ES-I3 (cell line): Measurements from ENCODE around the gene TRAPPC6A.

ENCODE experiments used
- H3K36me3 ChIP-seq: 2 replicates; pipeline ENCODE4 v1.6.1; 2013; ENCODE audit warnings: mild to moderate bottlenecking, low read length, control low read depth, moderate library complexity; ENCODE audit not compliant: insufficient read depth
- H3K4me1 ChIP-seq: 2 replicates; pipeline ENCODE4 v1.6.1; 2013; ENCODE audit warnings: mild to moderate bottlenecking, control low read depth, low read length; ENCODE audit not compliant: insufficient read depth
- H3K9ac ChIP-seq: 2 replicates; pipeline ENCODE4 v1.6.1; 2013; ENCODE audit warnings: low read depth, mild to moderate bottlenecking, low read length, moderate library complexity
- H3K9me3 ChIP-seq: 2 replicates; pipeline ENCODE4 v1.6.1; 2013; ENCODE audit warnings: mild to moderate bottlenecking, low read length, moderate library complexity; ENCODE audit not compliant: control insufficient read depth, insufficient read depth

The TRAPPC6A gene

DNA sequence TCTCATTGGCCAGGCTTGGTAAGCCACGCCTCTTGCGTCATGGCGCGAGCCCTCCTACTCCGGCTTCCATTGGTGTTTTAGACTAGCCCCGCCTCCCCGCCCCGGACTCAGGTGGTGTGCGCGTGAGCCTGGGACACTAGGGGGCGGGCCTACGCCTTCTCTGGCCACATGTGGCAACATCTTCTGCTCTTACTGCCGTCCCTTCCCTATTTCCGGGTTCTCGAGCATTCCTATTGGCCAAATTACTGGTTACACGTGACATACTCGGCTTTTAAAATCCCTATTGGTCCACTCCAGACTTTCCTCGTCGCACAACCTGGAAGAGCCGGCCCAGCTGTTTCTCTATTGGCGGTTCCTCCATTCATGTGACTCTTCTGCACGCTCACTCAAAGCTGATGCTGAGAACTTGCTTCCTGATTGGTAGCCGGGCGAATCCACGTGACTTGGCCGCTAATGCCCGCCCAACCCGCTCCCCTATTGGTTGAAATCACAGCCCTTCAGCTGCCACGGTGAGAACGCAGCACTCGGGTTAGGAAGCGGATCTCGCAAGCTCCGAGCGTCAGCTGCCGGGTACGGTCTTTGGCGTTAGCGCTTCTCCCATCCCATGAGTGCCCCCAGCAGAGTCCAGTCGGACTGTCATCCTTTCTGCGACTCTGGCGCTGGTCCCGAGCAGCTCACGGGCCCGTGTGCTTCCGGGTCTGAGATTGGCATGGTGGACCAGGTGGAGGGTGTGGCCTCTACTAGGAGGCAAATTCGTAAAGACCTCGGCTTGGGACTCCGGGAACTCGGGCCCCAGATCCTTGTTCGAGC is 430 bp upstream of the TRAPPC6A start, which contains the start of gene BLOC1S3:
Gene BLOC1S3 (plus strand): TSS at position 523 of the 810 bp plus-strand sequence. CDS start 513 bp downstream, outside the sequence.
- H3K9me3 ChIP-seq, result no peaks in the 10 kb centered on the region
- H3K4me1 ChIP-seq, result no peaks in the 10 kb centered on the region; the same call in 1 of the 2 replicates
- peak within 1 kb of the TSS; percentile 93 for H3K9ac ChIP-seq
- no peaks in the 10 kb centered on the region; the same call in 1 of the 2 replicates for H3K36me3 ChIP-seq

DNA sequence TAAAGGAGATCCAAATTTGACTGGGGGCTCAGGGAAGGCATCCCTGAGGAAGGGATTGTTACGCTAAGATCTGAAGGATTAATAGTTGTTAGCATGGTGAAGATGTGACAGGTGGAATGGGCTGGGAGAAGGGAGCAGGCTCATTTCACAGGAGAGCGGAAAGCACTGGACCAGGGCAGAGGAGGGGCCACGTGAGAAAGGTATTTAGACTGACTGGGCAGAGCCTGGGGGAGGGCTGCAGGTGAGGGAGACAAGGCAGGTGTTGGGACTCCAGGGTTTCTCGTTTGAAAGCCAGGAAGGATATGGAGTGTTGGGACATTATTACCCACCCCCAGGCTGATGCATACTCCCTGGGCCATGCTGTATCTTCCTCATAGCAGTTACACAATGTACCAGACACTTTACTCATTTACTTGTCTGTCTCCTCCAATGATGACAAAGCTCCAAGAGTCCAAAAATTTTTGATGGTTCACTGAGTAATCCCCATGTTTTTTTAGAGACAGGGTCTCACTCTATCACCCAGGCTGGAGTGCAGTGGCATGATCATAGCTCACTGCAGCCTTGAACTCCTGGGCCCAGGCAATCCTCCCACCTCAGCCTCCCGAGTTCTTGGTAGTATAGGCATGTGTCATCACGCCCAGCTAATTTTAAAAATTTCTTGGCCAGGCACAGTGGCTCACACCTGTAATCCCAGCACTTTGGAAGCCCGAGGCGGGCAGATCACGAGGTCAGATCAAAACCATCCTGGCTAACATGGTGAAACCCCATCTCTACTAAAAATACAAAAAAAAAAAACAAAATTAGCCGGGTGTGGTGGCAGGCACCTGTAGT is 2.3 kb downstream of the TRAPPC6A start:
- H3K9ac ChIP-seq, result no peak overlapping the region
- H3K9me3 ChIP-seq, result no peaks in the 10 kb centered on the region
- no peaks in the 10 kb centered on the region for H3K36me3 ChIP-seq
- peaks cover 6% of the 10 kb centered on the region; the same call in 1 of the 2 replicates for H3K4me1 ChIP-seq

DNA sequence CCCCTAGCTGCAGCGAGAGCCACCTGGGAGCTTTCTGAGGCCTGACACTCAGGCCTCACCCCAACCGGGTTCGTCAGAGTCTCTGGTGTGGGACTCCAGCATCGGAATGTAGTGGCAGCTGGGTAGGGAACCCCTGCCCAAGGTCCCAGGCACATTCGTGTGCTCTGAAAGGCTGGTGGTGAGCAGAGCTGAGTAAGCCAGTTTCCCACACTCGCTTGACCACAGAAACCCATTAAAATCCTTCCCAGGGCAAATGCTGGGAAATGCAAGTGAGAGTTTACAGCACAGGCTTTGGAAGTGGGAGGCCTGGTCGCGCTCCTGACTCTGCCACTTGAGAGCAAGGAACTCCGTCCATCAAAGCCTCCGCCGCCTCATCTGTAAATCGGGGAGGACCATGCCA is 4.2 kb downstream of the TRAPPC6A start:
- Histone ChIP-seq H3K36me3 (no peaks in the 10 kb centered on the region), H3K4me1 (peaks cover 6% of the 10 kb centered on the region; the same call in 1 of the 2 replicates), H3K9ac (no peak overlapping the region), H3K9me3 (no peaks in the 10 kb centered on the region)

DNA sequence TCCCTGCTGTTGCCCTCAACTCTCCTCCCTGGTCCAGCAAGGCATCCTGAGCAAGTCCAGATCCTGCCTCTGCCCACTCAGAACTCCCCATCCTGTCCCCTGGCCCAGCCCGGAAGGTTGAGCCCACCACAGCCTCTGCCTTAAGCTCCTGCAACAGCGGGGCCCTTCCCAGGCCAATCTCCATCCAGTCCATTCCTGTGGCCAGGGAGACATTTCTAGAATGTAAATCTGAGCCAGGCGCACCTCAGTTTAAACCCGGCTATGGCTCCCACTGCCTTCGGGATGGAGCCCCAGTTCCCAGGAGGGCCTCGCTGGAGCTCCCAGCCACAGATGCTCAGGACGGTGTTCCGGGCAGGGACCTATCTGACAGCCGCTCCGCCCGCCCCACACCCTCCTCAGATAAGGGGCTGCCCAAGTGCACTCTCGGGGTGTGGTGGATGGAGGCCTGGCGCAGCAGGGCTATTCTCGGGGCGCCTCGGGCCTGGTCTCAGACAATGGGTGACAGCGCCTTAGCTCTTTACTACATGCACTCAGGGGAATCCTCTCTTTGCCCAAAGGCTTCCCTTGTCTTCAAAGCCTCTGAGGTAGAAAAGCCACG is 5.3 kb downstream of the TRAPPC6A start:
- no peaks in the 10 kb centered on the region for H3K9me3 ChIP-seq
- H3K36me3 ChIP-seq, result no peaks in the 10 kb centered on the region
- no peak overlapping the region for H3K9ac ChIP-seq
- peaks cover 6% of the 10 kb centered on the region; the same call in 1 of the 2 replicates for H3K4me1 ChIP-seq

DNA sequence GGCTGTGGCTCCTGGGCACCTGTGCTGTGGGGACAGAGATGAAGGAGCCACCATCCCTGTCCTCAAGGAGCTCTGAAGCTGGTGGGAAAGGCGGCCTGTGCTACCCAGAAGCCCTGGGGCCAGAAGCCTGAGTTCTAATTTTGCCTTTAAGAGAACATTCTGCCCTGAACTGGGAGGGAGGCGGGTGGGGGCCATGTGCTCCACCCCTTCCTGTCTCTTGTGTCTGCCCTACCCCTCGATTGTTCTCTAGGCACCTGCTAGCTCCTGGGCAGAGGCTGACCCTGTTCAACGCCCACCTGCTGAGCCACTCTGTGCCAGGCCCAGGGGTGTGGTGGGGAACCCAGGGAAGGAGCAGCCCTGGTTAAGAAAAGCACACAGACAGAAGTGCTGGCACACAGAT is 5.9 kb downstream of the TRAPPC6A start:
- Histone ChIP-seq H3K9me3 (no peaks in the 10 kb centered on the region), H3K4me1 (peaks cover 7% of the 10 kb centered on the region; the same call in 1 of the 2 replicates), H3K9ac (no peak overlapping the region), H3K36me3 (no peaks in the 10 kb centered on the region)

DNA sequence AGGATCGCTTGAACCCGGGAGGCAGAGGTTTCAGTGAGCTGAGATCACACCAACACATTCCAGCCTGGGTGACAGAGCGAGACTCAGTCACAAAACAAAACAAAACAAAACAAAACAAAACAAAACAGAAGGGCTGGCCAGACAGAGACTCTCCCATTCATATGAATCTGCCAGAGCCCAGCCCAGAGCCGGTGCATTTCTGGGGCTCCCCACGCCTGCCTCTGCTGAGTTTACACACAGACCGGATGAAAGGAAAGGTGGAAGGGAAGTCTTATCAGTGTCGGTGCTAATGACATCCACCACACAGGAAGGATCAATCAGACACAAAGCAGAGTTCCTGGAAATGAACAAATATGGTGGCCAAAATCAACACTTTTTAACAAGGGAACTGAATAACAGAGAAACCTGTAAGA is 6.8 kb downstream of the TRAPPC6A start:
- Histone ChIP-seq H3K9me3 (no peaks in the 10 kb centered on the region), H3K9ac (no peak overlapping the region), H3K4me1 (peaks cover 14% of the 10 kb centered on the region; the same call in 1 of the 2 replicates), H3K36me3 (no peaks in the 10 kb centered on the region)

DNA sequence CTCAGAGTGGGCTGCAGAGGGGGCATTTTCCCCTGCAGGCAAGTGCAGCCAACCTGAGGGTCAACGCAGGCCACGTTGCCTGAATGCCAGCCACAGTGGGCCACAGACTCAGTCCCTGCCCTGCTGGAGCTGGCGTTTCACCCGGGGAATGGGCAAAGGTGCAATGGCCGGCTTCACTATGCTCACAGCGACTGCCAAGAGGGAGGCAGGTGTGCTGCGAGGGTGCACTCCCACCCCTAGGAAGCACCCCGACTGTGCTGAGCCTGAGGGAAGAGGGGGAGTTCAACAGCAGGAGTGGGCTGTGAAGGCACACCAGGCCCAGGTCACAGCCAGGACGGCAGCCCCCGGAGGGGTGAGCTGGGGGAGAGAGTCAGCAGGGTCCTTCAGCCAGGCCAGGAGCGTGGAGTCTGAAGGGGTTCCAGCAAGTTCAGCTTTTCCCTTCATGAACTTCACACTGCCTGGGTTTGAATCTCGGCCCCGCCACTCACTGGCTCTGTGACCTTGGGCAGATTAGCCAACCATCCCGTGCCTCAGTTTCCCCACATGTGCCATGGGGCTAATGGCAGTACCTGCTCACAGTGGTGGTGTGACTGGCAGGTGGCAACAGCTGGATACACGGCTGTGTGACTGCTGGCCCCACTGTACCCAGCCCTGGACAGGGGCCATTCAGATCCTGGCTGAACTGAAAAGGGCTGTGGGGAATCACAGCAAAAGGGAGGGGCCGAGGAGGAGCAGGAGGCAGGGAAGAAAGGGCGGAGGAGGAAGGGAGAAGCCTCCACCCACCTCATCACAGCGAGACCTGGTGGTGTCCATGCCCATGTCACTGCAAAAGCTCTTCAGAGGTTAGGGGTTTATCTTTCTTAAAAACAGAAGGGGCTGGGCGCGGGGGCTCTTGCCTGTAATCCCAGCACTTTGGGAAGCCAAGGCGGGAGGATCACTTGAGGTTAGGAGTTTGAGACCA is 7.6 kb downstream of the TRAPPC6A start:
- no peaks in the 10 kb centered on the region for H3K36me3 ChIP-seq
- H3K9ac ChIP-seq, result no peak overlapping the region
- peaks cover 14% of the 10 kb centered on the region; the same call in 1 of the 2 replicates for H3K4me1 ChIP-seq
- H3K9me3 ChIP-seq, result no peaks in the 10 kb centered on the region

DNA sequence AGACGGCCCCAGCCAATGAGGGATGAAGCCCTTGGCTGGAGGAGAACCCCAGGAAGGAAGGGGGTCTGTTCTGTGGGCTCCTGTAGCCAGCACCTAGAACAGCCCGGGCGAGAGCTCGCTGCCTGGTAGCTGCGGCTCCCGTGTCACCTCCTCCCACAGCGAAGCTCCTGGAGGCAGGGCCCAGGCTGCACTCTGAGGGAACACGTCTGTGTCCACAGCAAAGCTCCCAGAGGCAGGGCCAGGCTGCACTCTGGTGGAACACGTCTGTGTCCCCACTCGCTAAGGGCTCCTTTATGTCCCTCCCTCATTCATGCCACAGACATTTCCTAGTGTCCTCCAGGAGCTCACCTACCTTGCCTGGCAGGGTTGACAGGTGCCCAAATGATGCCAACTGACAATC is 8.4 kb downstream of the TRAPPC6A start:
- Histone ChIP-seq H3K4me1 (peaks cover 14% of the 10 kb centered on the region; the same call in 1 of the 2 replicates), H3K9ac (no peak overlapping the region), H3K36me3 (no peaks in the 10 kb centered on the region), H3K9me3 (no peaks in the 10 kb centered on the region)

DNA sequence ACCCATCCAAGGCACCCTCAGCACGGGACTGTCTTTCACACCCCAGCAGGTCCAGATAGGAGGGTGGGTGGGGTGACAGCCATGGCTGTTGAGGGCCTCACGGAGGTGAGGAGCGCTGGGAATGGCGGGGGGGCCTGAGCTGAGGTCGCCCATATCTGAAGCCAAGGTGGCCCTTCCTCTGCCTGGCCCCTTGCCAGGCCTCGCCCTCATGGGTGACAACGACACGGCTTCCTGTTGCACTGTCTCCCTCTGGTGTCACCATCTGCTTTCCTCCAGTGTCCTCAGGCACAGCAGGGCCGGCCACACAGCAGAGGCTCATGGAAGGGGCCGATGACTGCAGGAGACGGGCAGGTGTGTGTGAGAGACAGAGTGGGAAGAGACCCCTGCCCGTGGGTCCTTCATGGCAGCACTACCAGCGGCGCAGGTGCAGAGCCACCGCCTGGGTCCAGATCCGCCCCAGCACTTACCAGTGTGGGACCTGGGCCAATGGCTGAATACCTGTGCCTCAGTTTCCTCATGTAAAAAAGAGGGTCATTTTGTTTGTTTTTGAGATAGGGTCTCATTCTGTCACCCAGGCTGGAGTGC is 9.2 kb downstream of the TRAPPC6A start:
- peaks cover 21% of the 10 kb centered on the region; the same call in 1 of the 2 replicates for H3K4me1 ChIP-seq
- no peaks in the 10 kb centered on the region for H3K36me3 ChIP-seq
- no peaks in the 10 kb centered on the region for H3K9me3 ChIP-seq
- no peak overlapping the region for H3K9ac ChIP-seq

DNA sequence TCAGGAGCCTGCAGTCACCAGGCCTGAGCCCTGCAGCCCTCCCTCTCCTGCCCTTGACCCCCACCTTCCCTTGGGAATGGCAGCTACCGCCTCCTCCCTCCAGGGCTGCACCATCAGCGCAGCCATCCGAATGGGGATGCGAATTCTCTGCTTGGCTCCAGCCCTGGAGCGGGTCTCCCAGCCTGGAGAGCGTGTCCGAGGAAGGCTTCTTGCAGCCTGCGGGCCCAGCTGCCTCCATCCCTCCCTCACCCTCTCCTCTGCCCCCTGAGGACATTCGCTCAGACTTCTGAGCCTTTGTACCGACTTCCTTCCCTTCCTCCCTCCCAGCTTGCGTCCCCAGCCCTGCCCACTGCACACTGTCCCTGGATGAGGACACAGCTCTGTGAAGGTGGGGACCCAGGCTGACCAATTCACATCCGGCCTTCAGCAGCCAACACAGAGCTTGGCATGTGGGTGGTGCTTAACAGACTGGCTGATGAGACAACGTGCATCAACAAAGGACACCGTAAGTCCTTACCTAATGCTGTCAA is 11.2 kb downstream of the TRAPPC6A start:
- Histone ChIP-seq H3K9me3 (no peaks in the 10 kb centered on the region), H3K36me3 (no peaks in the 10 kb centered on the region), H3K4me1 (peaks cover 21% of the 10 kb centered on the region; the same call in 1 of the 2 replicates), H3K9ac (no peak overlapping the region)

DNA sequence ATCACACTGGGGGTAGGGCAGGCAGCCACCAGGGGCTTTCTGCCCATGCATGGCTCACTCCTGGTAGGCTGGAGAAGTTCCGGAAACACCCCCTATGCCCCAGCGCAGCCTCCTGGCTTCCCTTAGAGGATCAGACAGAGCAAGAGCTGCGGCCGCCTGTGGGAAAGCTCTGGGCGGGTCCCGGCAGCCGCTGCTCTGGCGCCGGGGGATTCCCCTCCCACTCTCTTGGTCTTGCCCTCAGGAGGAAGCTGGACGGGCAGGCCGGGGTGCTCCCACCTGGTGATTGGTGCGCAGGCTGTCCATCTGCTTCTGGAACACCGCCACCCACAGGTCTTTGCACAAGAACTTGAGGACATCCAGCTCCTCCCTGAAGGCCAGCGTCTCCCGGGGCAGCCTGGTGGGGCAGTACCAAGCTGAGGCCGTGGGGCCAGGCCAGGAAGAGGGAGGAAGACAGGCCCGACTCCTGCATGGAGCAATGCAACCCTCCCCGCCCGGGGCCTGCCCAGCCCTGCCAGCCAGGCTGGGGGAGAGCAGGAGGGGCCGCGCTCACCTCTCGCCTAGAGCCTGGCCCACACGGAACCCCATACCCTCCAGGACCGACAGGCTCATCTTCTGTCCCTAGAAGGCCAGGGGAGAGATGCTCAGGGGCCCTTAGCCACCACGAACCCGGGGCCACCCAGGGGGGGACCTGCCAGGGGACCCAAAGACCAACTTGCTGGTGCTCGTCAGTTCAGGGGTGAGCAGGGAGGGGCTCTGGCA is 13.3 kb downstream of the TRAPPC6A start:
- Histone ChIP-seq H3K4me1 (peaks cover 16% of the 10 kb centered on the region; the same call in 1 of the 2 replicates), H3K9ac (peak overlapping the region; percentile 3; the same call in 1 of the 2 replicates), H3K36me3 (no peaks in the 10 kb centered on the region), H3K9me3 (no peaks in the 10 kb centered on the region)

DNA sequence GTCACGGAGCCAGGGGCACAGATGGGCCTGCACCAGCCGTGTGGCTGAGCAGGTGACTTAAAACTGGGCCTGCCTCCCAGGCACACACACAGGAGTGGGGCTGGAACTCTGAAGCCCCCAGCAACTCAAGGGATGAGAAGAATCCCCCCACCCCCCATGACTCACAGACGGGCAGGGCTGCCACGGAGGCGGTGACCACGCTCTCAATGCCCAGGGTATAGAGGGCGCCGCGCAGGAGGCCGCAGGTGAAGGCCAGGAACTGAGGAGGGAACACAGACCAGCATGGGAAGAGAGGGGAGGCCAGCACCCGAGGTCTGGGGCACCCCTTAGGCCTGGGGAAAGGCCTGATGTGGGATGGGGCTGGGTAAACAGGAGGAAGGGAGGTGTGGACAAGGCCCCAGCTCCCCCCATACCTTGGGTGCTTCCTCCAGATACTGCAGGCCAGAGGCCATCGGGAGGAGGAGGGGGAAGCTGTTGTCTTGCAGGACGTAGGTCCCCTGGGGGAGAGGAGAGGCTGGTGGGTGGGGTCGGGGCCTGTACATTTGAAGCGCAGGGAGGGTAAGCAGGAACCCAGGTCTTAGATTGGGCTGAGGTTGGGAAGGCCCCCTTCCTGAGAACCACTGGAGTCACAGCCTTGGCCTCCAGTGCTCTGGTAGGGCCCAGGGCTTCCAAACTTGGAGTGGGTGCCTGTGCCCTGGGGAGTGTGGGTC is 14.1 kb downstream of the TRAPPC6A start:
- H3K9me3 ChIP-seq, result no peaks in the 10 kb centered on the region
- peak overlapping the region; percentile 3; the same call in 1 of the 2 replicates for H3K9ac ChIP-seq
- H3K4me1 ChIP-seq, result peaks cover 16% of the 10 kb centered on the region; the same call in 1 of the 2 replicates
- H3K36me3 ChIP-seq, result no peaks in the 10 kb centered on the region
